Nephron (organoid): Measurements from ENCODE around the gene HSBP1L1.

Experiments
- H3K27ac Mint-ChIP-seq, 3 experiments: 2 replicates each; pipeline ENCODE4 v1.8.0; 2020; ENCODE audit warnings: mixed read lengths in 3 of 3, mild to moderate bottlenecking in 2 of 3, moderate library complexity in 1 of 3
- H3K27me3 Mint-ChIP-seq: 2 replicates; pipeline ENCODE4 v1.8.0; 2021; ENCODE audit warnings: low read depth, mild to moderate bottlenecking, moderate library complexity, mixed read lengths
- H3K36me3 Mint-ChIP-seq: 2 replicates; pipeline ENCODE4 v1.8.0; 2020; ENCODE audit warnings: low read depth, mixed read lengths
- H3K4me1 Mint-ChIP-seq: 2 replicates; pipeline ENCODE4 v1.8.0; 2020; ENCODE audit warnings: mixed read lengths
- H3K4me3 Mint-ChIP-seq, 3 experiments: 2 replicates each; pipeline ENCODE4 v1.8.0; 2020; ENCODE audit warnings: mild to moderate bottlenecking in 3 of 3, mixed read lengths in 3 of 3, moderate library complexity in 2 of 3
- H3K9me3 Mint-ChIP-seq: 2 replicates; pipeline ENCODE4 v1.8.0; 2020; ENCODE audit warnings: mixed read lengths
- CTCF ChIP-seq, 3 experiments: fragments of 200-600 bp; sonication (generic); IDR thresholded peaks; one replicate each; pipeline ENCODE4 v1.5.0; 2021; ENCODE audit warnings: antibody characterized with exemption in 3 of 3; ENCODE audit not compliant: unreplicated experiment in 3 of 3

Gene HSBP1L1

GRCh38 chr18:79964330-79965118, at the start of gene HSBP1L1:
Gene HSBP1L1 (plus strand): TSS chr18:79964643. CDS start chr18:79964736, 93 bp downstream.
- Mint-ChIP-seq H3K27me3 (peaks cover 10% of the 10 kb centered on the region), H3K27ac (peak within 1 kb of the TSS; percentile 87 to 95 (median 91)), H3K4me3 (peak within 1 kb of the TSS; percentile 65 to 79 (median 68)), H3K36me3 (peaks cover 10% of the 10 kb centered on the region), H3K4me1 (peaks cover 36% of the 10 kb centered on the region), H3K9me3 (peaks cover 2% of the 10 kb centered on the region)
- TF ChIP-seq CTCF (IDR thresholded peaks at IDR 0.05; ENCODE audit: unreplicated experiment in 3 of 3) = peak; percentile 26 to 41 (median 30)

GRCh38 chr18:79915161-79916127, 49.0 kb upstream of the HSBP1L1 start:
- peaks cover 3% of the 10 kb centered on the region for H3K9me3 Mint-ChIP-seq
- H3K4me1 Mint-ChIP-seq = peaks cover 16% of the 10 kb centered on the region
- no peak overlapping the region for H3K27ac Mint-ChIP-seq
- no peak for TF ChIP-seq CTCF (IDR thresholded peaks at IDR 0.05; ENCODE audit: unreplicated experiment in 3 of 3)
- H3K4me3 Mint-ChIP-seq = no peak overlapping the region
- H3K36me3 Mint-ChIP-seq = peaks cover 72% of the 10 kb centered on the region
- no peaks in the 10 kb centered on the region for H3K27me3 Mint-ChIP-seq

- Mint-ChIP-seq H3K27ac (no peak overlapping the region), H3K4me3 (no peak overlapping the region), H3K4me1 (peaks cover 11% of the 10 kb centered on the region), H3K9me3 (peaks cover 3% of the 10 kb centered on the region), H3K27me3 (no peaks in the 10 kb centered on the region), H3K36me3 (peaks cover 69% of the 10 kb centered on the region)
- TF ChIP-seq CTCF (IDR thresholded peaks at IDR 0.05; ENCODE audit: unreplicated experiment in 3 of 3) = no peak
Observed at GRCh38 chr18:79916128-79916494, 48.3 kb upstream of the HSBP1L1 start.

GRCh38 chr18:79916546-79917168, 47.8 kb upstream of the HSBP1L1 start:
- Mint-ChIP-seq H3K36me3 (peaks cover 70% of the 10 kb centered on the region), H3K27ac (no peak overlapping the region), H3K4me1 (peaks cover 11% of the 10 kb centered on the region), H3K27me3 (no peaks in the 10 kb centered on the region), H3K9me3 (peaks cover 3% of the 10 kb centered on the region), H3K4me3 (no peak overlapping the region)
- no peak for TF ChIP-seq CTCF (IDR thresholded peaks at IDR 0.05; ENCODE audit: unreplicated experiment in 3 of 3)

- Mint-ChIP-seq H3K4me3 (no peak overlapping the region), H3K27ac (no peak overlapping the region), H3K4me1 (peaks cover 6% of the 10 kb centered on the region), H3K27me3 (no peaks in the 10 kb centered on the region), H3K36me3 (peaks cover 73% of the 10 kb centered on the region), H3K9me3 (peaks cover 3% of the 10 kb centered on the region)
- TF ChIP-seq CTCF (IDR thresholded peaks at IDR 0.05; ENCODE audit: unreplicated experiment in 3 of 3) = no peak
Observed at GRCh38 chr18:79917169-79917852, 47.1 kb upstream of the HSBP1L1 start.
